Measurements from ENCODE around the gene TOR4A.

TOR4A gene

DNA sequence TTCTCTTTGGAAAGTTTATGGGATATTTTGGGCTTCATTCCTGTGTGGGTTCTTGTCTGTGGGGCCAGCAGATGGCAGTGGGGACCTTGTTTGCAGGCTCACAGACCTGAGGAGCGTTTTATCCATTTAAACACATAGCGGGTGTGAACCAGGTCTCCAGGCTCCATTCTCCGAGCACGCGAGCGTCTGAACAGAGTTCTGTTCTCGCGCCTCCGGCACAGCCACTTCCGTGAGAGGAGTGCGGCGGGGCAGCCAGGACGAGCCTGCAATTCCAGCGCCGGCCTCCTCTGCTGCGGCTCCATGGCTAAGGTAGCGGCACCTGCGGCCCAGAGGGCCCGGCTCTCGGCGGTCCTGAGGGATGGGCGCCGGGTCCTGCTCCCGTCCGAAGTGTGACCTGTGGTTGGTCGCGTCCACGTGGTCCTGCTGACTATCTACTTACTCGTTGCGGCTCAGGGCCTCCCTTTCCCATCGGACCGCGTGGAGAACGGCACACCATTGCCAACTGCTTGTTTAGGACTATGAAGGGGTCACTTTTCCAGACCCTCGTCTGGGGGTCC, 17.2 kb downstream of the TOR4A start:
- no peak overlapping the region for H3K4me3 ChIP-seq (ENCODE audit: low read length)
- TF ChIP-seq, protein P1, sequence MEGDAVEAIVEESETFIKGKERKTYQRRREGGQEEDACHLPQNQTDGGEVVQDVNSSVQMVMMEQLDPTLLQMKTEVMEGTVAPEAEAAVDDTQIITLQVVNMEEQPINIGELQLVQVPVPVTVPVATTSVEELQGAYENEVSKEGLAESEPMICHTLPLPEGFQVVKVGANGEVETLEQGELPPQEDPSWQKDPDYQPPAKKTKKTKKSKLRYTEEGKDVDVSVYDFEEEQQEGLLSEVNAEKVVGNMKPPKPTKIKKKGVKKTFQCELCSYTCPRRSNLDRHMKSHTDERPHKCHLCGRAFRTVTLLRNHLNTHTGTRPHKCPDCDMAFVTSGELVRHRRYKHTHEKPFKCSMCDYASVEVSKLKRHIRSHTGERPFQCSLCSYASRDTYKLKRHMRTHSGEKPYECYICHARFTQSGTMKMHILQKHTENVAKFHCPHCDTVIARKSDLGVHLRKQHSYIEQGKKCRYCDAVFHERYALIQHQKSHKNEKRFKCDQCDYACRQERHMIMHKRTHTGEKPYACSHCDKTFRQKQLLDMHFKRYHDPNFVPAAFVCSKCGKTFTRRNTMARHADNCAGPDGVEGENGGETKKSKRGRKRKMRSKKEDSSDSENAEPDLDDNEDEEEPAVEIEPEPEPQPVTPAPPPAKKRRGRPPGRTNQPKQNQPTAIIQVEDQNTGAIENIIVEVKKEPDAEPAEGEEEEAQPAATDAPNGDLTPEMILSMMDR (IDR thresholded peaks at IDR 0.05; ENCODE audit: insufficient read depth, low read depth, low read length, missing control alignments): peak; percentile 39
- peak; percentile 51 for DNase-seq (ENCODE audit: low read depth)

DNA sequence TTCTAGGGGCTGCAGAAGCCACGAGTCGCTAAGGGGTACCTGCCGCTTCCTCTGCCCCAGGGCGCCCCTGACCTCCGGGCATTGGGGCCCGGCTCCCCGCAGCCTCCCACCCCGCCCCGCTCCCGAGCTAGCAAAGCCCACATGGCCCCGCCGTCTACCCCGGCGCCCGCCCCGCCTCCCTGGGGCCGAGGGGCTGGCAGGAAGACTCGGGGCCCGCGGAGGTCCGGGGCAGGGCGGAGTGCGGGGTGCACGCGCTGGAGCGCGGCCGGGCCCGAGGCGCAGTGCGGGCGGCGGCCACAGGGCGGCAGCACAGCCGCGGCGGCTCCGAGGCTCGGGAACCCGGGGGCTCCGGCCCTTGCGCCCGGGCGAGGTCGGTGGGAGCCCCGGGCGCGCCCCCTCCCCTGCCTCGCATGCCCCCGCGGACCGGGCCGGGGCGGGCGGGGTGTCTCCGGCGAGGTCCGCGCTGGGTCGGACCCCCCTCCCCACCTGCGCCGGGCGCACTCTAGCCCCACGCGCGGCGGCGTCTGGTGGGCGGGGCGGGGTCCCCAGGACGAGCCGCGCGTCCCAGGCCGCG, 17.8 kb downstream of the TOR4A start:
- TF ChIP-seq, protein P1 (IDR thresholded peaks at IDR 0.05; ENCODE audit: insufficient read depth, low read depth, low read length, missing control alignments): peak; percentile 30
- H3K4me3 ChIP-seq (ENCODE audit: low read length): no peak overlapping the region
- peak; percentile 36 for DNase-seq (ENCODE audit: low read depth)

DNA sequence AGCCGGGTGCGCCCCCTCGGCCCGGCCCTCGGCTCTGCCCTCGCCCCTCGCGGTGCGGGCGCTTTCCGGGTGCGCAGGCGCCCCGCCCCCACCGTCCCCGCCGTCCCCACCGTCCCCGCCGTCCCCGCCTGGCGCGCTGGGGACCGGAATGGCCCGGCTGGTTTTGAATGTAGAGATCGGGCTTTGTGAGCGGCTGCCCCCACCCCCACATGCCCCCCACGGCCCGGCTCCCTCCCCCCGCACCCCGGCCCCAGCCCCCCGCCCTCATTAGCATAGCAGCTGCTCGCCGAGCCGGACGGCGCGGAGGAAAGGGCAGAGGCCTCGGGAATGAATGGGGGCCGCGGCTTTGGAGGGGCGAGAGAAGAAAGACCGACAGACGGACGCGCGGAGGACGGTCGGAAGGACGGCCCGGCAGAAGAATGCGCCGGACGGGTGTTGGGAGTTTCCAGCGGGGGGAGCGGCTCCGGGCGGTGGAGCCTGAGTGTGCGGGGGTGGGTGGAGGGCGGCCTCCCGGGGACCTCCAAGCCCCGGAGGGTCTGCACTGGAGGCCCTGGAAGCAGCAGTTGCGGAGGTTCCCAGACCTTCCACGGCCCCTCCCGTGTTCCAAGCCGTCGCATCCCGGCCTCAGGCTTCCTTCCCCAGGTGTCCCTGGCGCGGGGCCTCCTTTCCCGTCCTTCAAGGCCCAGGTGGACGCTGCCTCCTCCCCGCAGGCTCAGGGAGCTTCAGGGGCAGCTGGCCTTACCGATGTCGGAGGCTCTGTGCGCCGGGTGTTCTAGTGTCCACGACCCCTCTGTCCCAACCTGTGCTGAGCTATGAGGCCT, 18.5 kb downstream of the TOR4A start:
- TF ChIP-seq, protein P1 (IDR thresholded peaks at IDR 0.05; ENCODE audit: insufficient read depth, low read depth, low read length, missing control alignments): no peak
- H3K4me3 ChIP-seq (ENCODE audit: low read length): no peak overlapping the region
- peak; percentile 38 for DNase-seq (ENCODE audit: low read depth)

DNA sequence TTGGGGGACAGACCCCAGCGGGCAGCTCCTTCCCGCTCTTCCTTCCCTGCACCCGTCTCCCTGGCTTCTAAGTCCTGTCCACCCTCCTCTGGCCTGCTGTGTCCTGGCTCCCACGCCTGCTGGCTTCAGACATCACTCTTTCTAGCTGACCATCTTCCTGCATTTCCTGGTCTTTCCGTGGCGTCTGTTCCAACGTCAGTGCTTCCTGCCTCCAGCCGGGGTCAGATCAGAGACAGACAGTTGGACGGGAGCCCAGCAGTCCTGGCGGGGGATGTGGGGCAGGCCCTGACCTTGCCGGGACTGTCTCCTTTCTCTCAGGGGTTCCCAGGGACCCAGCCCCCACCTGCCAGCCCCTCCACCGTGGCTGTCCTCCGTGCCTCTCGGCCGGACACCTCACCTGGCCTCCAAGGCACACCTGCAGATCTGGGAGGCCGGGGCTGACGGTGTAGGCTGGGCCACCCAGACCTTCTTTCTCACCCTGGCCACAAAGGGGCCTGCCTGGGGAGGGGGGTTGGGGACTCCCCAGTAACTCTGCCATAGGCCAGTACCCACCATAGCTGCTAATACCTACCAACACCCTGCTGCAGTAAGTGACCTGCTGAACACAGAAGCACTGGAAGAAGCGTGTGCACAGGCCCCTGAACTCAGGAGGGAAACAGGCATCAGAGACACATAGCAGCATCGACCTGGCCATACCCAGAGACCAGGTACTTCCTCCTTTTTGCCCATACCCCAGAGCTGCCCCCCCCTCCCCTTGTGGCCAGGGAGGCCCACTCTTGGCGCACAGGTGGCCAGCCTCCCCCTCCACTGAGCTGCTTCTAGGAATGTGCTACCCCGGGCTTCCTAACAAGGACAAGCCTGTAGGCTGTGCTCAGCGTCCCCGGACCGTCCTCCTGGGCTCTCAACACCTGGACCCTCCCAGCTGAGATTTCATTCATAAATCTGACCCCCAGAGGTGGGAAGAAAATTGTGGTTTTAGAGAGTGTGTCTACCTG, 19.4 kb downstream of the TOR4A start:
- TF ChIP-seq, protein P1 (IDR thresholded peaks at IDR 0.05; ENCODE audit: insufficient read depth, low read depth, low read length, missing control alignments): no peak
- DNase-seq (ENCODE audit: low read depth): peak; percentile 34
- no peak overlapping the region for H3K4me3 ChIP-seq (ENCODE audit: low read length)

DNA sequence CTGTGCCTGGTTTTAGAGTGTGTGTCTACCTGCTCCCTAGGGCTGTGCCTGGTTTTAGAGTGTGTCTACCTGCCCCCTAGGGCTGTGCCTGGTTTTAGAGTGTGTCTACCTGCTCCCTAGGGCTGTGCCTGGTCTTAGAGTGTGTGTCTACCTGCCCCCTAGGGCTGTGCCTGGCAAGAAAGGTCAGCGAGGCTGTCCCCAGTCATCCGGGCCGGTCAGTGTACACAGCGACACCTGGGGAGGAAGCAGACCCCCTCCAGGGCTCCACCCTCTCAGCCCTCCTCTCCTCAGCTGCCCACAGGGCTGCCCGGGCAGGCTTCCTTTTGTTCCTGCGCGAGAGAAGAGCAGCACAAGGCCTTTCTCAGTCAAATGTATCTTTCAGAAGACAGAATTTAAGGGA, 20.4 kb downstream of the TOR4A start:
- H3K4me3 ChIP-seq (ENCODE audit: low read length): no peak overlapping the region
- peak; percentile 27 for DNase-seq (ENCODE audit: low read depth)
- TF ChIP-seq, protein P1 (IDR thresholded peaks at IDR 0.05; ENCODE audit: insufficient read depth, low read depth, low read length, missing control alignments): no peak

DNA sequence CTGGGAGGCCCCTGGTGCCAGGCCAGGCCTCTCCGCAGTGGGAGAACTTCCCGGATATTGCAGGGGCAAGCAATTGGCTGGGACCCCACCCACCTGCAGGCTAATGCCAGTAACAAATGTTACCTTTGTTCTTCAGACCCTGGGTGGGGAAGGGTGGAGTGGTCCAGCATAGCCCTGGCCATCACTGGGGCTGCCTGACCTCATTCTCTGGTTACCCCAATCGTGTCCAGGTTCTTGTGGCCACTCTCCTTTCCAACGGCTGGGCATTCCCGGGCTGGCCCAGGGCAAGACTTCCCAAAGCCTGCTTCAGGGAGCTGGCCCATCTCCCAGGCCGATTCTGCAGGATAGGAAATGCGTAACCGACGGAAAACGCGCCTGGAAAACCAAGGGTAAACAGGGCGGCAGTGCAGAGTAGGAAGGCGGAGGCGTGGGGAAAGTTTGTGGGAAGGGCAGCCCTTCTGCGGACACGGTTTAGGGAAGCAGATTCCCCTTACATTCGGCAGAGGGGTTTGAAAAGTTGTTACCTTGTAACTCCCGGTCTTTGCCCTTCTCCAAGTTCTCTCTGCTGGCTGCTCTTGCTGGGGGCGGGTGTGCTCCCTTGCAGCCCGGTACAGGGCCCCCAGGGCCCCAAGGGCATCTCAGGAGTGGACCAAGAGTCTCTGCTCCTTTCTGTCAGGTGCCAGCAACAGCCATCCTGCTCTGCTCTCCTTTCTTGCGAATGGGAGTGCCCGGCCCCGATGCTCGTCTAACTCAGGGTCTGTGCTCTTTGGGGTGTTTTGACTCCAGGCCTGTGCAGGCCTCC, 21.1 kb downstream of the TOR4A start:
- H3K4me3 ChIP-seq (ENCODE audit: low read length): no peak overlapping the region
- peak; percentile 50 for DNase-seq (ENCODE audit: low read depth)

More for the DNA sequence above, 21.1 kb downstream of the TOR4A start:
- TF ChIP-seq, protein P1 (IDR thresholded peaks at IDR 0.05; ENCODE audit: insufficient read depth, low read depth, low read length, missing control alignments): no peak
